IPS-NIHi11 (cell line): ENCODE measurements around the gene ATP6V1E1.
"Not testable (repeated sequence)": the region's sequence is repeated elsewhere in the genome, so short reads cannot be mapped to it uniquely, and the experiment has no call there.

Experiments used
- DNase-seq: peaks from one replicate; pipeline ENCODE4 v3.0.0; 2012; ENCODE audit warnings: mixed read lengths, low spot score

ATP6V1E1 gene

DNA sequence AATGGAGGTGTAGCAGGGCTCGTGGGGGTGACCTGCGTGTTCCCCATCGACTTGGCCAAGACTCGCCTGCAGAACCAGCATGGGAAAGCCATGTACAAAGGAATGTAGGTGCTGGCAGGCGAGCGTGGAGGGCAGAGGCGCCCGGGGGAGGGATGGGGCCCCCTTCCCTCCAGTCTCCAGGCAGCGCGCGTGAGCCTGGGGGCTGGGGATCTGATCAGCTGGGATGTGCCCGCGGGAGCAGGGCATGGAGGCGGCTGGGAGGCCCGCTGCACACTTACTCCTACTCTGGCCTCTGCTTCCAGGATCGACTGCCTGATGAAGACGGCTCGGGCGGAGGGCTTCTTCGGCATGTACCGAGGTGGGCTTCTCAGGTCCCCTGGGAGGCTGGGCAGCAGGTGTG lies 47.5 kb downstream of the ATP6V1E1 start:
- no peak for DNase-seq

DNA sequence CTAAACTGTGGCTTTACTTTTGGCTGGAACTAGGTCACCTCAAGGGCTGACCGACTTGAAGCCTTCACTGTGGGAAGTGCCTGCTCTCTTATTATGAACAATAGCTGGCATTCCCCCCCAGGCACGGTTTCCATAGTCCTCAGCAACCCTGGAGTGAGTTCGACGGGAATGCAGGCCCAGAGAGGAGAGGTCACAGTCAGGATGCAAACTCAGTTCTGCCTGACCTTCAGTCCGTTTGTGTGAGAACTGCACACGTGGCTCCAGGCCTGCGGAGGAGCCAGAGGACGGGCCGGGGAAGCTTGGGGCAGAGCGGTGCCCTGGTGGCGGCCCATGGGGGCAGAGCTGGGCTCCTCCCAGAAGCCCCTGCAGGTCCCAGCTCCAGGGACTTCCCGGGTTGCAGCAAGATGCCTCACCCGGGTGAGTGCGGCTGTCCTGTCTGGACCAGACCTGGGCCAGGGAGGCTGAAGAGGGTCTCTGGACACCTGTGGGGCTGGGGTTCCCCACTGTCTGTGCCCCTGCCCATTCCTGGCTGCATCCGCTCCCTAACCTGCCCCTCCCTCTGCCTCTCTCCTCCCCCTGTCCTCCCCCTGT lies 48.0 kb downstream of the ATP6V1E1 start:
- peak; percentile 74 for DNase-seq

DNA sequence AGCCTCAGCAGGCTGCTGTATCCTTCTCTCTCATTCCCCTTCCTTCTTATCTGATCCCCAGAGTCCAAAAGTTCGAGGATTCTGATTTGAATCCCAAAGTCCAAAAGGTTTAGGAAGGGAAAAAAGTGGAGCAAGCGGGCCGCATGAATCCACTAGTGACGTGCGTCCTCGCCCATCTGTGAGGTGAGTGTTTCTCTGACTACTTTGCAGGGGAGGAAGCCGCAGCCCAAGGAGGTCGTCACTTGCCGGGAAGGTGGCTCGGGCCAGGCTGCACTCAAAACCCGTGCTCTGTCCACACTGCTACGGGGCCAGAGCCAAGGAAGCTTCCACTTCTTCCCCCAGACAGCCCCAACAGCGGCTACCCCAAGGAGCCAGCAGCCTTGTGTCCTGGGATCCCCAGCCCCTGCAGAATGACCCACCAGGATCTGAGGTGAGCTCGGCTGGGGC lies 49.0 kb downstream of the ATP6V1E1 start:
- DNase-seq: no peak

DNA sequence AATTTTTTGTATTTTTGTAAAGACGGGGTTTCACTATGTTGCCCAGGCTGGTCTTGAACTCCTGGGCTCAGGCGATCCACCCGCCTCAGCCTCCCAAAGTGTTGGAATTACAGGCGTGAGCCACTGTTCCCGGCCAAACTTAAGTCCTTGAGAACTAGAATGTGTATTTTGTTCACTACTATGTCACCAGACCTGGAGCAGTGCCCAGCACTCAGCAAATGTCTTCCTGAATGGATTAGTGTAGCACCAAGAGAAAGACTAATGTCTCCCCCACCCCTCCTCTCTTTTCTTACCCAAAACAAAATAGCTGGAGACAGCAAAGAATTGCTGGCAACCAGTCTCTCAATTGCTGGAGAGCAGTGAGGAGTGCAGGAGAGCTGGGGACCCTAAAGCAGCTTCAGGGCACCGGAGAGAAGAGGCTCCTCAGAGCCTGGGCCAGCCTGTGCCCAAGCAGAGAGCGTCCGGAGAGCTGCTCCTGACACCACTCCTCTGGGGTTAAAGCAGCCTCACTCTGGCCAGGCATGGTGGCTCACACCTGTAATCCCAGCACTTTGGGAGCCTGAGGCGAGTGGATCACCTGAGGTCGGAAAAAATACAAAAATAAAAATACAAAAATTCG lies 50.3 kb downstream of the ATP6V1E1 start:
- DNase-seq: no peak

DNA sequence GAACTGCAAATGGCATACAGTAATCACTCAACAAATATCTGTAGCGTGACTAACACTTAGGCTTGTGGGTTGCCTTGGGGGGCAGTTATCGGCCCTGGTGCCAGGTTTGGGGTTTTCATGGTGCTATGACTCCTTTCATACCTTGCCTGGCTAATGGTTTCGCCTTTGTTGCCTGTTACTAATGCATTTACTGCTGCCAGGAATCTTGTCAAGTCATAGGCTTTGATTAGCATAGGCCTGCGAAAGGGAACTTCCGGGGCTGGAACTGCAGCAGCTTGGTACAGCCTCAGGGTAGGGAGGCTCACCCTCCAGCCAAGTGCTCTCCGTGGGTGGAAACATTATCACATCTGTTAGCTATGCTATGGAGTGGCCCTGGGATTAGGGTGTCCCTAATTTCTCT lies 52.1 kb downstream of the ATP6V1E1 start:
- DNase-seq: peak; percentile 24

DNA sequence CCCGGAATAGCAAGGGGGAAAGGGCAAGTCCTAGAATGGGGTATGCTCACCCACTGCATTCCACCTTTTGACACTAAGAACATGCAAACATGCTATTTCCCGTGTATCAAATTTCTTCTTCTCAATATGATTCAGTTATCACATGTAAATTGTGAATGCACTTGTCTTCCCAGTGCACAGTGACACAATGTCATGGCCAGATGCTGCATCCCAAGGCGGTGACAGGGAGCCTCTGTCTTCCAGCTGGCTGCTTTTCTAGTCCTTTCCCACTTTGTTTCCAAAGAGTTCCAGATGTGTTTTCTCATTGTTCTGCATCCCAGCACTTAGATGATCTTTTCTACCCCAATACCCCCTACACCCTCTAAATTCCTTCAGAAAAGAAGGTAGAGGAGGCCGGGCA lies 52.9 kb downstream of the ATP6V1E1 start:
- no peak for DNase-seq

DNA sequence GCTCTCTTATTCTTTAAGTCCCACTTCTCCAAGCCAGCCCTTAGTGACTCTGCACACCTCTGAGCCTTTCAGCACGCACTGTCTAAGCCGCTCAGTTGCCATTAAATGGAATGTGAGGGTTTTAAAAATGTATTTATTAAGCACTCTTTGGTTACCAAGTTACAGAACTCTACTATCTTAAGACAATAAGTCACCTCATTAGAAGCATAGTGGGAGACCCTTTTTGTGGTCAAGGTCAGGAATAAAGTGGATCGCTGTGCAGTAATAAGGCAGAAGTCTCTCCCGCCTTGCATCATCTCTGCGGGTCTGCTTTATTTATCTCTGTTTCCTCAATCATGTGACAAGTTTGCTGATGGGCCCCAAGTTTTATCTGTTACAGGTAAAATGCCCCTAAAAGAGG lies 53.4 kb downstream of the ATP6V1E1 start:
- DNase-seq: no peak

DNA sequence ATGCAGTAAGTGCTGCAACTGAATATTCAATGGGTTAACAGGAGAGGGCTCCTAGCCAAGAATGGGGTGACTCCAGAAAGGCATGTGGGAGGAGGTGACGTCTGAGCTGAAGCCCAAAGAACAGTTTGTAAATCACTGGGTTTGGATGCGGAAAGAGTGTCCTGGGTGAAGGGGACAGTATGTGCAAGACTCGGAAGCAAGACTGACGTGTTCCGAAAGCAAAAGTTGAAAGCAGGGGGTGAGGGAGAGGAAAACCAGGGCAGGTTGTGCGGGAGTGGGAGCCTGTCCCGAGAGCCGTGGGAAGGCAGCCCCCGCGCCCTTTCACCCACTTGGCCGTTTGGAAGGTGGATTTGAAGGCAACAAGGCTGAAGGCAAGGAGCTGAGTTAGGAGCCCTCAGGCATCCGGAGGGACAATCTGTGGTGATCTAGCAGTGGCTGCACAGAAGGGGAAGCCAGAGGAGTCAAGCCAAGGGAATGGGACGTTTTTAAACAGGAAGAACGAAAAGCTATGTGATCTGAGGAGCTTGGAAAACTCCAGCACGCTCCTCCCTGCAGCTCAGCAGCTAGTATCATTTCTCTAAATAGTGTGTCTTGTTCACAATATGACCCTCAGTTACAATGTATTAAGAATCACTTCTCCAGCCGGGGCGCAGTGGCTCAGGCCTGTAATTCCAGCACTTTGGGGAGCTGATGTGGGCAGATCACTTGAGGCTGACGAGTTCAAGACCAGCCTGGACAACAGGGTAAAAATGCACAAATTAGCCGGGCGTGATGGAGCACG lies 57.5 kb downstream of the ATP6V1E1 start:
- no peak for DNase-seq

DNA sequence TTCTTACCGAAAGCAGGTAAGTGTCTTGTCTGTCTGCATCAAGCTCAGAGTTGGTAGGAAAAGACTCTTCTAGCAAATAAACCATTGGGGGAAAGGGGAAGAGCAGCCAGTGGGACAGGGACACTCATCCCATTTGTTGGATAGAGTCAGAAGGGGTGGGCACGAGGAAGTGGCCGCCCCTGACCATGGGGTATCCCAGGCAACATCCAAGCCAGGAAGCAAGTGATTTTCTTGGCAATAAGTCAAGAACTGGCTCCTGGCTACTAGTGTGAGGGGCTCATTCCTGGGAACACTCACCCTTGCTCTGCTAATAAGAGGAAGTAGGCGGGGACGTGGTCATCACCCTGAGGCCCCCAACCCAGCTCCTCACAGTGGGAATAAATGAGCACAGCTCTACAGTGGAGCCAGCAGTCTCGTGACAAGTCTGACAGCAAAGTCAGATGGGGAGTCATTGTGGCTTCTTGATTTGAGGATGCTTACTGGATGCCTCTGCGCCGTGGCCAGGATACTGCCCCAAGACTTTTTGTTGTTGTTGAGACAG lies 58.5 kb downstream of the ATP6V1E1 start:
- no peak for DNase-seq

DNA sequence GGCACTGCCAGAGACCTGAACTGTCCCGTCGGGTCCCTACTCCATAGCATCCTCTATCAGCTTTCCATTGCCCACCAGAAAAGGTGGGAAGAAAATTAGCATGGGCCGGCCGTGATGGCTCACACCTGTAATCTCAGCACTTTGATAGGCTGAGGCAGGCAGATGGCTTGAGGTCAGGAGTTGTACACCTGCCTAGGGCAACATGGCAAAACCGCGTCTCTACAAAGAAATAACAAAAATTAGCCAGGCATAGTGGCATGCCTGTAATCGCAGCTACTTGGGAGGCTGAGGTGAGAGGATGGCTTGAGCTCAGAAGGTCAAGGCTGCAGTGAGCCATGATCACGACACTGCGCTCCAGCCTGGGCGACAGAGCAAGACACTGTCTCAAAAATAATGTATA lies 61.8 kb downstream of the ATP6V1E1 start:
- DNase-seq: no peak

DNA sequence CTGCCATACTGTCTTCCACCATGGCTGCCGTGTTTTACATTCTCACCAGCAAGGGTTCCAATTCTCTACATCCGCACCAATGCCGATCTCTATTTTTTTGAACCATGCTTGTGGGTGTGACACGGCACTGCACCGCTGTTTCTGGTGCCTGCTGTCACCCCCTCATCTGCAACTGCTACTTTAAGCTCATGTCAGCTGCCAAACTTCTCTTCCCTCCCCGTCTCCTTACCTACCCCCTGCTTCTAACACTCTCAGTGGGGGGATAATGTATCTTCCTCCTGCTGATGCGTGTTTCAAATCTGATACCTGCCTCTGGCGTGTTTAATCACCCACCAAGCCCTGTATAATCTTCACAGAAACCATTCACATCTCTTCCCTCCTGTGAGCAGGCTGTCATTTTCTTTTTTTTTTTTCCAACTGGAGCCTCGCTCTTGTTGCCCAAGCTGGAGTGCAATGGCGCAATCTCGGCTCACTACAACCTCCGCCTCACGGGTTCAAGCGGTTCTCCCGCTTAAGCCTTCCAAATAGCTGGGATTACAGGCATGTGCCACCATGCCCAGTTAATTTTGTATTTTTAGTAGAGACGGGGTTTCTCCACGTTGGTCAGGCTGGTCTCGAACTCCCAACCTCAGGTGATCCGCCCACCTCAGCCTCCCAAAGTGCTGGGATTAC lies 62.4 kb downstream of the ATP6V1E1 start:
- not testable (repeated sequence) for DNase-seq

DNA sequence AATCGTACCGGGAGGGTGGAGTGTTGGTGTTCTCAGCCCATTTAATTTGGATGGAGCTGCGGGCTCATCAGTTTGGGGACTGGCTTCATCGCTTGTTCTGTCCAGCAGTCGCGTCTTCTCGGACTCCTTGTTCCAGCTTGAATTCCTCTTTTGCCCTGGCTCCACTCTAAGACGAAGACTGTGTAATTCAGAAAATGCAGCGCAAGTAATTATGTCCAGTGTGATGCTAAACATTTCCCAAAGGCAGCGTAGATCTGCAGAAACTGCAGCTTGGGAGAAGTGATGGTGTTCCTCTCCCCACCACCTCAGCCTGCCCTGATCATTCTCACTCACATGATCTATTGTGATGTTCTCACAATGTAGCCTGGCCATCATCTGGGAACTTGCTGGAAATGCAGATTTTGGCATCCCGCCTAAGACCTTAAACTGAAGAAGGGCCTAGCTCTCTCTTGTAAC lies 64.6 kb downstream of the ATP6V1E1 start:
- no peak for DNase-seq

DNA sequence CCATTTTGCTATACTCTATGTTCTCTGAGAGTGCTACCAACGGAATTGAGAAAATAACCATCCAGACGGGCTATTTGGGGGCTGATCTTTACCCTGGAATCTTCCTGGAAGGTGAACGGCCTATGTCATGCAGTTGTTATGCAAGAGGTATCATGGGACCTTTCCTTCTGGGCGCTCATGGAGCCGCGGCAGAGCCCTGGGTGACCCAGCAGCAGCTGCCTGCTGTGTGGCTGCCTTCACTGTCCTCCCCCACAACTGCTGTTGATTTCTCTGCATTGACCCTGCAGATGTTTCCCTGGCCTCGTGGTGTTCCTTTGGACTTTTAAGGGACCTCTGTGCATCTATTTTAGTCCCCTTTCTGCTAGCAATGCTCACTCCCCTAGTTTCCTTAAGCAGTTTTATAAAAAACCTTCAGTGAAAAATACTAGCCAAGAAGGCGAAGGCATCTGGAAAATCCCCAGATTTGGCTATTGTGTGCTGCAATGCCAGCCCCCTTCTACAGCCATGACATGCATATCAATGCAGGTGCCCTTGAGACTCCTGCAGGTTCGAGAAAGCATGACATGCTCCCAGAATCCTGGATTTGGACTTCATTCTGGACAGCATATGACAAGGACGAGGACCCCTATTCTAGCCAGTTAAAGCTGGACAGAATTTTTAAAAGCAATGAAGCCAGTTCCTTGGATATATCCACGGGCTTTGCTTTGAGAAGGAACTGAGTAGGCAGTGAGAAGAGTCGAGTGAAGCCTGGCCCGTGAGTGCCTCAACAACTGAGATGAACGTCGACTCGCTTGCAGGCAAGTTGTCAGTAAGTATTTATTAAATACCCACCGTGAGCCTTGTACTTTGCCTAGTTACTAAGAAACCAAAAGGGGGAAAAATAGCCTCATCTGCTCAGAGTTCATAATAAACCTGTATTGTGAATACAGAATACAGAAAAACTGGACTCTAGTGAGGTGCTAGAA lies 65.4 kb downstream of the ATP6V1E1 start, which contains the start of gene SLC25A18:
TSS of gene SLC25A18 (plus strand) at position 593 of the 965 bp plus-strand sequence. CDS start 16,447 bp downstream, outside the sequence.
- peak; percentile 63 for DNase-seq

DNA sequence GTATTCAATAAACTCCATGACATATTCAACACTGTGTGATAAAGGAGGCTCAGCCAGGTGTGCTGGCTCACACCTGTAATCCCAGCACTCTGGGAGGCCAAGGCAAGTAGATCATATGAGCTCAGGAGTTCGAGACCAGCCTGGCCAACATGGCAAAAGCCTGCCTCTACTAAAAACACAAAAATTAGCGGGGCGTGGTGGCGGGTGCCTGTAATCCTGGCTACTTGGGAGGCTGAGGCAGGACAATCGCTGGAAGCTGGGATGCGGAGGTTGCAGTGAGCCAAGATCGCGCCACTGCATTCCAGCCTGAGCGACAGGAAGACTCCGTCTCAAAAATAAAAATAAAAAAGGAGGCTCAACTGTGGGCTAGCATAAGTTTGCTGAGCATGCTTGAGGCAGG lies 69.4 kb downstream of the ATP6V1E1 start:
- DNase-seq: no peak

DNA sequence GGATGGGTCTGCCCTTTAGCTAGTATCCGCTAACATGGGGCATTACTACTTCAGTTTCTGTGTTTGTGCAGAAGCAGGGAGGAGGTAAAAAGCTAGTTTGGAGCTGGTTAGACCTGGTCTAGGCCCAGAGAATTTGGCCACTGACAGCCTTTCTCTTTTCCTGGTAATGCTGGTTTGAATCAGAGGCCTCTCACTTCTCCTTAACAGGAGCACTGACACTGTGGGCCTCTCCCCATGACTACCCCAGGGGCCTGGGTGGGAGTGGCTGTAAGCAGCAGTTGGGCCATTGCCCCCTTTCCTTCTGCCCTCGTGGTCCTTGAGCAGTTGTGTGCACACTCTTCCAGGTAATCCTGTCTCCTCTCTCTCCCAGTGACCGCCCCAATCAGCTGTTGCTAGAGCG lies 73.7 kb downstream of the ATP6V1E1 start:
- DNase-seq: no peak

DNA sequence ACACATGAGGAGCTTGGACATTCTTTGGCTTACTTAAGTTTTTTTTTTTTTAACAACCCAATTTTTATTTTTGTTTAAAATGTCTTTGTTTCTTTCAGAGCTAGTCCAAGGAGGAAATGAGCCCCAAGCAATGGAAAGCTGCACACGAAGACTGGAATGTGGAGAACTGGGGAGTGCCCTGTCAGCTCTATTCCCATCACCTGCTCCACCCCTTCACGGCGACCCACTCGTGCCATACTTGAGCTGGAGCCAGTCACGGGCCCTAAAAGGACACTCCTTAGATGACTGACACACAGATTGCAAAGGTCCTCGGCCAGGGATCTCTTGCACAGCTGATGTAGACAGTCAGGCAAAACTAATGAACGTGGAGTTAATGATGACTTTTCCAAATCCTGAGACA lies 75.8 kb downstream of the ATP6V1E1 start:
- DNase-seq: no peak

DNA sequence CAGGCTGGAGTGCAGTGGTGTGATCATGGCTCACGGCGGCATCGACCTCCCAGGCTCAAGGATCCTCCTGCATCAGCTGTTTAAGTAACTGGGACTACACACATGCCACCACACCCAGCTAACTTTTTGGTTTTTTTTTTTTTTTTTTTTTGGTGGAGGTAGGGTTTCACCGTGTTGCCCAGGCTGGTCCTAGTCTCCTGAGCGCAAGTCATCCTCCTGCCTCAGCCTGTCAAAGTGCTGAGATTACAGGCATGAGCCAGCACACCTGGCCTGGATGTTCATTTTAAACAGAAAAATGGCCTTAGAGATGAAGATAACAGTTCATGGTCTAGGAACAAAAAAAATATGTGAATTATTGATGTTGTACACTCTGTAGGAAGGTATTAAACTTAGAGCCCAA lies 78.9 kb downstream of the ATP6V1E1 start:
- no peak for DNase-seq

DNA sequence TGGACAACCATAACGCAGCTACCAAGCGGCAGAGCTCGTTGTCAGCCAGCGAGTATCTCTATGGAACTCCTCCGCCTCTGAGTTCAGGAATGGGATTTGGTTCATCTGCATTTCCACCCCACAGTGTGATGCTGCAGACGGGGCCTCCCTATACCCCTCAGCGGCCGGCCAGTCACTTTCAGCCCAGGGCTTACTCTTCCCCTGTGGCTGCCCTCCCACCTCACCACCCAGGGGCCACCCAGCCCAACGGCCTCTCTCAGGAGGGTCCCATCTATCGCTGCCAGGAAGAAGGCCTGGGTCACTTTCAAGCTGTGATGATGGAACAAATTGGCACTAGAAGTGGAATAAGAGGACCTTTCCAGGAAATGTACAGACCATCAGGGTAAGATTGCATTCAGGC lies 79.4 kb downstream of the ATP6V1E1 start:
- DNase-seq: no peak

DNA sequence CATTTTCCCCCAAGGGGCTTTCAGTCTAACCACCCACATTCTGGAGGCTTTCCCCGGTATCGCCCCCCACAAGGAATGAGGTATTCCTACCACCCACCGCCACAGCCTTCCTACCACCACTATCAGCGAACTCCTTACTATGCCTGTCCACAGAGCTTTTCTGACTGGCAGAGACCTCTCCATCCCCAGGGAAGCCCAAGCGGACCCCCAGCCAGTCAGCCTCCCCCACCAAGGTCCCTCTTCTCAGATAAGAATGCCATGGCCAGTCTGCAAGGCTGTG lies 79.9 kb downstream of the ATP6V1E1 start:
- DNase-seq: no peak

DNA sequence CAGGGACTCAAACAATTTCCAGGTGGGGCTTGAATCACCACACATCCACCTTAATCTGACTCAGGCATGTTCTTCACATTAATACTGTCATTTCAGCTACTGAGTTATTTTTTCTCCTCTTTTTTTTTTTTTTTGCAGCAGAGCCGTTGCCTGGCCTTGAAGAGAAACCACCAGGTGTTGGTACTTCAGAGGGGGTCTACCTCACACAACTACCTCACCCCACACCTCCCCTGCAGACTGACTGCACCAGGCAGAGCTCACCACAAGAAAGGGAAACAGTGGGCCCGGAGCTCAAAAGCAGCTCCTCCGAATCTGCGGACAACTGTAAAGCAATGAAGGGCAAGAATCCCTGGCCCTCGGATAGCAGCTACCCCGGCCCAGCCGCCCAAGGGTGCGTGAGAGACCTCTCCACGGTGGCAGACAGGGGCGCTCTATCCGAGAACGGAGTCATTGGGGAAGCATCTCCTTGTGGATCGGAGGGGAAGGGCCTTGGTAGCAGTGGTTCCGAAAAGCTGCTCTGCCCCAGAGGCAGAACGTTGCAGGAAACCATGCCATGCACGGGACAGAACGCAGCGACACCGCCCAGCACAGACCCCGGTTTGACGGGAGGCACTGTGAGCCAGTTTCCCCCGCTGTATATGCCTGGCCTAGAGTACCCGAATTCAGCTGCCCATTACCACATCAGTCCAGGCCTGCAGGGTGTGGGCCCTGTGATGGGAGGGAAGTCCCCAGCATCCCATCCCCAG lies 80.4 kb downstream of the ATP6V1E1 start:
- DNase-seq: no peak

DNA sequence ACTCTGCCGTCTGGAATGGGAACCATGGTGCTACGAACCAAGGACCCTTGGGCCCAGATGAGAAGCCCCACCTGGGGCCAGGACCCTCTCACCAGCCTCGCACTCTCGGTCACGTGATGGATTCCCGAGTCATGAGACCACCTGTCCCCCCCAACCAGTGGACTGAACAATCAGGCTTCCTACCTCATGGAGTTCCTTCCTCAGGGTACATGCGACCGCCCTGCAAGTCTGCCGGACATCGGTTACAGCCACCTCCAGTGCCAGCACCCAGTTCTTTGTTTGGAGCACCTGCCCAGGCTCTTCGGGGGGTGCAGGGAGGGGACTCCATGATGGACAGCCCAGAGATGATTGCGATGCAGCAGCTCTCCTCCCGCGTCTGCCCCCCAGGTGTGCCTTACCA lies 86.1 kb downstream of the ATP6V1E1 start:
- DNase-seq: no peak
